Astrocyte (in vitro differentiated cells and primary cell): ENCODE measurements around the gene DYSF.

Source experiments
- CTCF ChIP-seq: IDR thresholded peaks from 2 replicates; pipeline ENCODE4 v1.5.1; 2011; ENCODE audit warnings: low read depth, mild to moderate bottlenecking, inconsistent platforms, low read length, moderate library complexity; ENCODE audit not compliant: insufficient read depth
- EZH2 ChIP-seq: IDR thresholded peaks from 2 replicates; pipeline ENCODE4 v1.6.1; 2012; ENCODE audit warnings: mild to moderate bottlenecking, low read length, inconsistent platforms; ENCODE audit not compliant: insufficient read depth

- TF ChIP-seq CTCF (no peak), EZH2 (no peak)
These were observed 104.0 kb downstream of the DYSF start for GRCh38 chr2:71557321-71557720.
